UCSD-AML1 (cell line): ENCODE data around the gene ADARB1.

ENCODE experiments used
- DNase-seq: peaks from one replicate; lab custom pipeline; 2025; ENCODE audit not compliant: unreplicated experiment; lab: John Stamatoyannopoulos, UW

The ADARB1 gene

GRCh38 chr21:45054927-45055612, 19.3 kb upstream of the ADARB1 start:
- DNase-seq: no peak

- DNase-seq: no peak
Measured at GRCh38 chr21:45055861-45056260, 18.5 kb upstream of the ADARB1 start.

GRCh38 chr21:45056296-45056904, 18.0 kb upstream of the ADARB1 start:
- DNase-seq: no peak

- DNase-seq: no peak
Measured at GRCh38 chr21:45056917-45057560, 17.3 kb upstream of the ADARB1 start.

- DNase-seq: no peak
Measured at GRCh38 chr21:45057886-45058285, 16.5 kb upstream of the ADARB1 start.

GRCh38 chr21:45059121-45059520, 15.3 kb upstream of the ADARB1 start:
- DNase-seq: no peak

- no peak for DNase-seq
Measured at GRCh38 chr21:45060089-45060488, 14.3 kb upstream of the ADARB1 start.

GRCh38 chr21:45060675-45061311, 13.6 kb upstream of the ADARB1 start:
- no peak for DNase-seq

GRCh38 chr21:45064091-45064490, 10.3 kb upstream of the ADARB1 start:
- no peak for DNase-seq

- no peak for DNase-seq
Measured at GRCh38 chr21:45064618-45065399, 9.6 kb upstream of the ADARB1 start.

GRCh38 chr21:45067462-45068285, 6.7 kb upstream of the ADARB1 start:
- no peak for DNase-seq

- DNase-seq: no peak
Measured at GRCh38 chr21:45069085-45069484, 5.3 kb upstream of the ADARB1 start.

- no peak for DNase-seq
Measured at GRCh38 chr21:45069711-45070110, 4.7 kb upstream of the ADARB1 start.

- DNase-seq: no peak
Measured at GRCh38 chr21:45071078-45071873, 3.1 kb upstream of the ADARB1 start.

GRCh38 chr21:45071874-45072737, 2.3 kb upstream of the ADARB1 start:
- no peak for DNase-seq

GRCh38 chr21:45072738-45073300, 1.6 kb upstream of the ADARB1 start:
- no peak for DNase-seq

- no peak for DNase-seq
Measured at GRCh38 chr21:45073301-45074047, 906 bp upstream of the ADARB1 start.
